Fibroblast of the aortic adventitia (primary cell): ENCODE results near the gene GAS7. TPM values are rescaled to one million over a fixed set of nuclear protein-coding genes. Genes with fewer than 3 reads are reported as not detected.
A peak's percentile ranks its signal among the peaks of the same experiment; 100 is the strongest.

Experiments
- DNase-seq: peaks from one replicate; pipeline ENCODE4 v3.0.0-alpha.2; 2010; ENCODE audit warnings: low read depth
- H3K4me3 ChIP-seq: 2 replicates; pipeline ENCODE4 v1.5.1; 2011; ENCODE audit warnings: low read depth, mild to moderate bottlenecking, control low read depth, low read length, moderate library complexity
- total RNA-seq: library from RNA; depleted of rRNA; stranded (reverse); fragments of >200 nt; gene quantifications from 2 replicates; pipeline ENCODE4 v1.2.3, GENCODE V29; 2012; ENCODE audit warnings: low replicate concordance
- TF ChIP-seq, protein P1 (sequence below): IDR thresholded peaks from 2 replicates; pipeline ENCODE4 v1.5.1; 2011; ENCODE audit warnings: mild to moderate bottlenecking, low read length, control low read depth, inconsistent platforms; ENCODE audit not compliant: insufficient read depth

Gene GAS7
- total RNA-seq, 1 donor = 7.0 TPM

DNA sequence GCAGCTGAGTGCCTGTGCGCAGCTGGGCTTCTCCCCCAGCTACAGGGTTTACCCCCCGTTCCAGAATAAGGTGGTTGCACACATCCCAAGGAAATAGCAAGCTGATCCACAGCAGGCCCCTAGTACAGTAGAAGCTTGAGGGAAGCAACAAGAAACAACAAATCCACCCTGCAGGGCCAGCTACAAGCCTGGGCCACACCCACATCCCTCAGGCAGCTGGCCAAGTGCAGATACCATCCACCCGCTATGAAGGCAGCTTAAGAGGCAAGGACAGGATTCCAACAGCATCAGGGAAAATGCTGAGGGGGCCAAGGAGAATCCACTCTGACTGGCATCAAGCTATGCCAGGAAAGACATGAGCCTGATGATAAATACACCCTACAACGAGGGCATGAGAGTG is 226.4 kb downstream of the GAS7 start:
- peak; percentile 55 for DNase-seq
- TF ChIP-seq, protein P1, sequence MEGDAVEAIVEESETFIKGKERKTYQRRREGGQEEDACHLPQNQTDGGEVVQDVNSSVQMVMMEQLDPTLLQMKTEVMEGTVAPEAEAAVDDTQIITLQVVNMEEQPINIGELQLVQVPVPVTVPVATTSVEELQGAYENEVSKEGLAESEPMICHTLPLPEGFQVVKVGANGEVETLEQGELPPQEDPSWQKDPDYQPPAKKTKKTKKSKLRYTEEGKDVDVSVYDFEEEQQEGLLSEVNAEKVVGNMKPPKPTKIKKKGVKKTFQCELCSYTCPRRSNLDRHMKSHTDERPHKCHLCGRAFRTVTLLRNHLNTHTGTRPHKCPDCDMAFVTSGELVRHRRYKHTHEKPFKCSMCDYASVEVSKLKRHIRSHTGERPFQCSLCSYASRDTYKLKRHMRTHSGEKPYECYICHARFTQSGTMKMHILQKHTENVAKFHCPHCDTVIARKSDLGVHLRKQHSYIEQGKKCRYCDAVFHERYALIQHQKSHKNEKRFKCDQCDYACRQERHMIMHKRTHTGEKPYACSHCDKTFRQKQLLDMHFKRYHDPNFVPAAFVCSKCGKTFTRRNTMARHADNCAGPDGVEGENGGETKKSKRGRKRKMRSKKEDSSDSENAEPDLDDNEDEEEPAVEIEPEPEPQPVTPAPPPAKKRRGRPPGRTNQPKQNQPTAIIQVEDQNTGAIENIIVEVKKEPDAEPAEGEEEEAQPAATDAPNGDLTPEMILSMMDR = no peak
- no peak overlapping the region for H3K4me3 ChIP-seq

DNA sequence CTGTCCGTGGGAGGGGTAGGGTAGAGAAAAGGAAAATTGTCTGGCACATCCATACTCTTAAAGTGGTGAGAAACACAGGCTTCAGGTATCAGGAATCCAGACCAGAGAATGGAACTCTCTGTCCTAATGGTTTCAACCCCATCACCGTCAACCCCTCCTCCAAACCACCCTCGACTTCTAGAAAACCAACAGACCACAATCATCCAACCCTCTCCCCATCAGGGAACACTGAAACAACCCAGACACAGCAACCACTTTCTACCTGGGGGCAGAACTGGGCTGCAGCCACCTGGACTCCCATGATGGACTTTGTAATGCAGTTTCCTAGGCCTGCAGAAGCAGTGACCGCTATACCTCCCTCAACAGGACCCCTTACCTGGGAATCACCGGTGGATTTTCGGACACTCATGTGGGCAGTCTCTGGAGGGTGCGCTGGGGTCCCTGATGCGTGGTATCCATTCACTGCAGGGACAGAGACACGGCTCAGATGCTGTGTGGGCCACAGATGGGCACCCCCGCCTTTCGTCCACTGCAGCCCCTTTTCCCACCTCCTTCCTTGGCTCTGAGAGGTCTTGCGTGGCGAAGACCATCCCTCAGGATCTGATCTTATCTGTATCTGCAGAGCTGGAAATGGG is 229.0 kb downstream of the GAS7 start:
- no peak for DNase-seq
- TF ChIP-seq, protein P1 = no peak
- H3K4me3 ChIP-seq = no peak overlapping the region

DNA sequence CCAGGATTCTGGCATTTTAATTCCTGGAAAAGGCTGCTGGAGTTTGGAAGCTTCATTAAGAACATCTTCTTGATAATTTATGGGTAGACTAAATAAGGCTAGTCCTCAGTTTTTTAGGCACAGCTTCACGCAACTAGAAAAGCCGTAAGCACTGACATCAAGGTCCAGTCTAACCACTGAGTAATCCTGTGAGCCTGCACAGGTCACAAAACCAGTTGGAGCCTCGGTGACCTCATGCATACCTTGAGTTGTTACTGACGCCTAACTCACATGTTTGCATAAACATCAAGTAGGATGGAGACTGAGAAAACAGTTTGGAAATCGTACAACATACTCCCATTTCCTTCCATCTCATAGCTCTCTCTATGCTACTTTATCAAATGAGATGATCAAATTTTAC is 229.5 kb downstream of the GAS7 start:
- TF ChIP-seq, protein P1 = no peak
- DNase-seq = no peak
- no peak overlapping the region for H3K4me3 ChIP-seq

DNA sequence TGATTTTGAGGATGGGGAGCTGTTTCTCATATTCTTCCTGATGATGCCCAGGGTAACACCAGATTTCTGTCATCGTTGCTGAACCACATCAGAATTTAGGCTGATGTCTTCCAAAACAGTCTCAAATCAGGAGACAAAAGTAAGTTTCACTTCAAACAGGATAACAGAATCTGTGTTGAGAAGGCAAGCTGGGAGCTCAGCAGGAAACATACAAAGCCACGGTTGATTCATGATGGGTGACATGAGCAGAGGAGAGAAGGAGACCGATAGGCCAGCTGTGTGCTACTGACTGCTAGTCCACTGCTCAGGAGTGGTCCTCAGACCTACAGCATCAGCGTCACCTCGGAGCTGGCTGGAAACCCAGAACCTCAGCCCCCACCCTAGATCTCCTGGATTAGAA is 230.4 kb downstream of the GAS7 start:
- no peak overlapping the region for H3K4me3 ChIP-seq
- DNase-seq = no peak
- TF ChIP-seq, protein P1 = no peak

DNA sequence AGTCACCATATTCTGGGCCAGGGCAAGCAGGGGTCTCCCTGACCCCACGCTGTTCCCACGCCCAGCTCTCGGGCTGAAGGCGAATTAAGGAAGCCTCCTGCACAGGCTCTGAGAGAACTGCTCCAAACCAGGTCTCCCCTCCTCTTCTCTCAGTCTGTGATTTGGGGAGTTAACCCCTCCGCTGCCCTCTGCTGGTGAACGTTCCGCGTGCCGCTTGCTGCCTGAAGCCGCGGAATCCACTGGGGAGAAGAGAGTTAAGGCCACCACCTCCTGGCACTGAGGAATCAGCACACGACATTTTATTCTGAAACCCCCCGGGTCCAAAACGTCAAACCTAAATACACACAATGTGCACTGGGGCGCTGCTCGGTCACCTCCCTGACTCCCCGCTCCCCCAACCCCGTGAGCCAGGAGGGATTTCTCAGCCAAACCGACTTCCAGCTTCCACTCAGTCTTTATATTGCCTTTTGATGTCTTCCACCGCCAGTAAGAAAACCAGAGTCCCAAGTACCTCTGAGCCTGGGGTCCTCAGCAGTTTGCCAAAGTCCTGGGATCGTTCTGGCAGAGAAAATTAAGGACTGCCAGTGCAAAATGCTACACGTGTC is 238.9 kb downstream of the GAS7 start:
- no peak overlapping the region for H3K4me3 ChIP-seq
- TF ChIP-seq, protein P1 = peak; percentile 51
- DNase-seq = peak; percentile 18

DNA sequence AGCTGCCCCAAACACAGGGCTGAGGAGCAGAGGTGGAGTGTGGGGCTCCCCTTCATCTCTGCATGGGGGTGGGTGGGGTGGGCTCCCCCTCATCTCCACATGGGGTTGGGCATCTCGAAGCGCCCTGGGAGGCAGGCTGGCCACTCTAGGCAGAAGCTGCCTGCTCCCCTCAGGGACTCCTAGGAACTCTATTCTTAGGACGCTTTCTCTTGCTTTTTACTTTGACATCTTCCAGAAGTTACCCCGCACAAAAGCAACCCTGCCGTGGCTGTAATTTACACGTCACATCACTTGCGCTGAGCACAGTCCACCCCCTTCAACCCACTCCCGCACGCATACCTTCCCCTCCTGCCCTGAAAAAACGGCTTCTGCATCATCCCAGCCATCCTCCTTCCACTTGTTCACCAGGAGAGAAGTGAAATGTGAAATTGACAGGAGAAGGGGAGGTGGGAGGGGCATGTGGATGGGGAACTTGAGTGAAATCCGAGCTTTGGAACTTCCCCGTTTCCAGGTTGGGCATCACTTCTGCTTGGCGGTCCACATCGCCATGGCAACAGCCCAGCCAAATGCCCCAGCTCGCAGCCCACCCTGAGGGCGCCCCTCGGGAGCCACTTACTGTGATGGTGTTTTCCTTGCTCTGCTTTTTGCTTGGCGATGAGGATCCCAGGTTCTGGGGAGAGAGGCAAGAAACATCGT is 239.7 kb downstream of the GAS7 start:
- DNase-seq = no peak
- H3K4me3 ChIP-seq = no peak overlapping the region
- TF ChIP-seq, protein P1 = no peak
